CD4-positive, alpha-beta T cell treated with Interleukin-4 for 4 hours (primary cell): ENCODE results near the gene TMEM51.

Experiments used
- DNase-seq: peaks from one replicate; pipeline ENCODE4 v3.0.0-alpha.2; 2020

Gene TMEM51

DNA sequence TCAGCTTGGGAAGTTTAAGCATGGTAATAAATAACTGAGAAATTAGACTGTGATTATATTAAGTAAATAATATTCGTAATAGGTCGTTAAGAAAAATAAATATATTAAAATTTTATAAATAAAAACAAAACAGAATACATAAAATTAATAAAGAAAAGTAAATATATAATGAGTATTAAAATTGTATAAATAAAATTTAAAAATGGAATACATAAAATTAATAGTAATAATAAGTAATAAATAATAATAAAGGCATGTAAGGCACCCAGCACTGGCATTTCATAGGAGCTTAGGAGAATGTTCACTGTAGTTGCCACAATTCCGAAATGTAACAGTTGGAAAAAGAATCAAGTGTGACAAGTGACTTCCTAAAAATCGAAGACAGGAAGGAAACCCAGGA lies 47.7 kb downstream of the TMEM51 start:
- no peak for DNase-seq

DNA sequence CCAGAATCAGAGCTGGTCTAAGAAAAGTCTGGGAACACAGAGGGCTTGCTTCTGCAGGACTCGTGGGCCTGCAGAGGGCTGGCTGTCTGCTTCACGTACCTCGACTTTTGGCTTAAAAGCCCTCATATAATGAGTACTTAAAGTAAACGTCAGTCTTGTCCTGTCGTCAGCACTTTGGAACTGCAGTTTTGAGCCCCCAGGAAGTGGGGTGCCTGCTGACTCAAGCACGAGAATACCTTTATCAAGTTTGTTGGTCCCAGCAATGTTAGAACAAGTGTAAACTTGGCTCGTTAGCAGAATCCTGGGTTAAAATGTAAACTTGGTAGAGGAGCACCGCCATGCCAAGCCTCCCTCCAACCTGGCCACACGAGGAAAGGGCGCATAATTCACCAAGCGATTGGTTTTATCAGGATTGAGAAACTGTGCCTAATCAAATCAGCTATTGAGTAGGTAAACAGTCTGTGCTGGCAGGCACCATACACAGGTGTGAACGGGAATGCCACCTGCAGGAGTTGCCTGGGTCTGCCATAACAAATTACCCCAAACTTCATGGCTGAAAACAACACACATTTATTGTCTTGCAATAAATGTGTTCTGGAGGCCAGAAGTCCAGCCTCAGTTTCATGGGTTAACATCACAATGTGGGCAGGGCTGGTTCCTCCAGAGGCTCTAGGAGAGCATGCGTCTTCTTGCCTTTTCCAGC lies 48.5 kb downstream of the TMEM51 start:
- DNase-seq, result no peak

DNA sequence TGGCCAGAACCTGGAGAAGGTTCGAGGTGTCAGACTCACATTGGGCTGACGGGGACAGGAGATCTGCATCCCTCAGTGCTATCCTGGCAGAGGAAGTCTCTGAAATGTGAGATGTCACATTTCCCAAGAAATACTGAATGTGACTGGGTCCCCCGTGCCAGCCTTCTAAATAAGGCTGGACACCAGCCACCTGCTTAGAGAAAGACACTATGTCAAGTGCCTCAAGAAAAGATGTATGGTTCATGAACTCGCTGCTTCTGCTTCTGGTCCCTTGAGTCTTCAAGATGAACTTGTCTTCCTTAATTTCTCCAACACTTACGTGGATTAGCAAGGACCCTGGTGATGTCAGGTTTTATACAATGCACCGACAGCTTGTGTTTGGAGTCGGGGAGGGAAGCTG lies 51.4 kb downstream of the TMEM51 start:
- DNase-seq, result no peak

DNA sequence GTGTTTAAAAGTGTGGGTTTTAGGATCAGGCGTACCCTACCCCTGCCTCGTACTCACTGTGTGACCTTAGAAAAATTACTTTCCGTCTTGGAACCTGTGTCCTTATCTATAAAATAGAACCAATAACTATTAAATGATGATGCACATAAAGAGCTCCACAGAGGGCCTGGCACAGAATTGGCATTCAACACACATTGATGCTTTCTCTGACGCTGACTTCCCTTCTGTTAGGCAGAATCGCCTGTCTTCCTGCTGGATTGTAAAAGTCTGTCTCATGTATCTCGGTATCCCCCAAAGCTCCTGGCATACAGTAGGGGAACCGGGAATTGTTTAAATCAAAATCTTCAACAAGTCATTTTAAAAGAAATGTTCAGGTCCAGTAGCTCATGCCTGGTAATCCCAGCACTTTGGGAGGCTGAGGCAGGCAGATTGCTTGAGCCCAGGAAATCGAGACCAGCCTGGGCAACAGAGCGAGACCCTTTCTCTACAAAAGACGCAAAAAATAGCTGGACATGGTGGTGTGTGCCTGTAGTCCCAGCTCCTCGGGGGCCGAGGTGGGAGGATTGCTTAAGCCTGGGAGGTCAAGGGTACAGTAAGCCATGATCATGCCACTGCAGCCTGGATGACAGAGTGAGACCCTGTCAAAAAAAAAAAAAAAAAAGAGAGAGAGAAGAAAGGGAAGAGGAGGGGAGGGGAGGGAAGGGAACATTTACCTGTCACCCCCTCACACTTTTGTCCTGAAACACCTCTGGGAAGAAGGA lies 52.2 kb downstream of the TMEM51 start:
- DNase-seq, result no peak

DNA sequence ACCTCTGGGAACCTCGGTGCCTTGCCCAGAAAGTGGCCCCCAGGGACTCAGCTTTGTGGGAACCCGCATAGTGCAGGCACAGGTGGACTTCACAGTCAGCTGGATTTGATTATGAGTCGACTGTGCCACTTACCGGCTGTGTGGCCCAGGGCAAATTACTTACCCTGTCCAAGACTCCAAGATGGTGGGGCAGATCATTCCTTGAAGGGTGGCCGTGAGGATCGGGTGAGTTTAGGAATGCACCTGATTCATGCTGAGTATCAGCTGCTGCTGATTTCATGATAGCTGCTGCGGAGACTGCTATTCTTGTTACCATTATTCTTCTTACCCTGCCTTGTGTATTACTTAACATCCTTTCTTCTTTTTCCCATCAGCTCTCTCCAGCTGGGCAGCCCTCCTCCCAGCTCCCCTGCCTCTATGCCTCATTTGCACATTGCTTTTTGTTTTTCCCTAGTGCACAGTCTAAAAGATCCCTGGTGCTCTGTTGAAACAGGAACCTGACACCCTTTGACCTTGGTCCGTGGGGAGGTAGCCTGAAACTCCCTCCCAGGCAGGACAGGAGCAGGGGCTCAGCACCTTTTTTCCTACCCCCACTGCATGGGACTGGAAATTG lies 53.0 kb downstream of the TMEM51 start:
- no peak for DNase-seq

DNA sequence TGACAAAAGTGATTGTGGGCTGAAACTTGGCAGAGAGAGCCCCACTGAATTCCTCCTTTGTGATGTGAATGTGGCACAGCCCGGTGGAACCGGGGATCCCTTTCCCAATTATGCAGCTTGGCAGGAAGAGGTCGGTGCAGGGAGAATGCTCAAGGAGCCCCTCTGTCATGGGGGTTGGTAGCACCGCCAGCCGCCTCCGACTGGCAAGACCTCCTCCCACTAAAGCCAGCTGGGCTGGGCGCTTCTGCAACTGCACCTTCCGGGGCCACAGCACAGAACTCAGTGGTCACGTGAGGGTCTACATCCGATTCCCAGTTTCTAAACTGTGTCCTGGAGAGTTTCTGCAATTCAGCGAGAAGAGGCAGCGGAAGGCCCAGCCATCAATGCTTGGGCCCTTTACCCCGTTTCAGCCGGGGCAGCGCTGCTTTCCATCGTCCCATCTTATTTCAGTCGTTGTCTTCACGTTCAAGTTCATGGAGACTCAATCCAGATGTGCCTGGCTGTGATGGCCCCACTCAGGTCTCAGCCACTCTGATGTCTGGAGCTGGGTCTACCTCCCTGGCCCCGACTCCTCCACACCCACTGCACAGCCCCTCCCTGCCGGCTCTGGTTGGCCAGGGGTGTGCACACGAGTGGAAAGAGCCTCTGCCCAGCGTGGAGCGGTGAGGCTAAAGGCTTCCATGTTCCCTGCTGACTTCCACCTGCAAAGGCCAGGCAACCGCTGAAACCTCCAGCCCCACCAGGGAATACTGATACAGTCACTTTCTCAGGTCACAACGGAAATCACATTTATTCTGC lies 53.7 kb downstream of the TMEM51 start:
- no peak for DNase-seq

DNA sequence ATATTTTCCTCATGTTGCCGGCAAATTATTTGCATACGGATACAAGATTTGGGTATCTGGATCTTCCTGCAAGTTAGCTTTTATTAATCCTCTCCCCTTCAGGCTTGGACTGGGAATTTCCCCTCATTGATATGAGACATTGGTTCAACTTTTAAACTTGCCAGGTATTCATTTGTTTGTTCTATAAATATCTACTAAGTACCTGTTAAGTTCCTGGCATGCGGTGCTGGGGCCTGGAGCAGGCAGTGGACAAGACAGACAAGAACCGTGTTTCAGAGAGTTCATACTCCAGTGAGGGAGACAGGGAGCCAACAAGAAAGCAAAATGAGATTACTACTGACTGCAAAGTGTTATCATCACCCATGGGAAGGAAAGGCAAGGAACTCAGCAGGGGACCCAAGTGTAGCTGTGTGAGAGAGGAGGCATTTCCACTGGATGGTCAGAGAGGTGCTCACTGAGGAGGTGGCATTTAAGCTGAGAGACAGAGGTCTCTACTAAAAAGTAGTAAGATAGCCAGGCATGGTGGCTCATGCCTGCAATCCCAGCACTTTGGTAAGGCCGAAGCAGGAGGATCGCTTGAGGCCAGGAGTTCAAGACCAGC lies 54.4 kb downstream of the TMEM51 start:
- no peak for DNase-seq

DNA sequence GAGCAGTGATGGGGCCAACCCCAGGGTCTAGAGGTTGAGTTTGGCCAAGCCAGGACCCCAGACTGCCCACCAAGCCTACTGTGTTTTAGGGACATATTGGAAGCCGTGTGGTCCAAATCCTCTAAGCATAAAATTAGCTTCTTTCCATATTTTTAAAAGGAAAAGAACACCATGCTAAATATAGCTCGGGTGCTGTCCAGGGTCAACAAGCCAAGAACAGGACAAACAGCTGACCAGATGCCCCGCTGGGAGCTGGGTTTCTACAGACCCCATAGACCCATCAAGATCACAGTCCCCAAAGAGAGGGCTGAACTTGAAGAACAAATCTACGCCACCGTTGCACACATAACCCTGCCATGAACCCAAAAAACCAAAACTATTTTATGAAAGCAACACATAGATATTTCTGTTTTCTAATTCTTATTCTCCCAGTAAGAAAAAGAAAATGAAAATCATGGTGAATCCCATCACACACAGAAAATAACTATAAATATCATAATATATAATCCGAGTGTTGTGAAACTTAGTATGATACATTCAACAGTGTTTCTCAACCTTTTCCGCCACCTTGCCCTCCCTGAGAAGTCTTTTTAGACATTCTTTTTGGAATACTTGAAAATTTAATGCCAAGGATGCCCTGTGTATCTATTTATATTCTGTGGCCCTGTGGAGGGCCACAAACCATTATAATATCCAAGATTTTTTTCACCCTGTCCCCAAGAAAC lies 57.3 kb downstream of the TMEM51 start:
- no peak for DNase-seq

DNA sequence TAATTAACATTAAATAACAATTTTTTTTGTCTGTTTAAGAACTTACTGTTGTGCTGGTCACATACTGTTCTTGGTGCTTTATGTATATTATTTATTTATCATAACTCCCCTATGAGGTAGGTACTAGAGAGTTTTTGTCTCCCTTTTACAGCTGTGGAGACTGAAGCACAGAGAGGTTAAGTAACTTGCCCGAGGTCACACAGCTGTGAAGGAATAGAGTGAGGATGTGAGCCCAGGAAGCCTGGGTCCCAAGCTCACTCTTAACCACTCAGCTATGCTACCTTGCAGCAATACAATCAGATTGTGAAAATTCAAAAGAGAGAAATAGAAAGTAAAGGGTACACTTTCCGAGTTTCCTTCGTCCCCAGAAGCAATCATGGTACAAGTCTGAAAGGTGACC lies 57.9 kb downstream of the TMEM51 start:
- DNase-seq, result no peak

DNA sequence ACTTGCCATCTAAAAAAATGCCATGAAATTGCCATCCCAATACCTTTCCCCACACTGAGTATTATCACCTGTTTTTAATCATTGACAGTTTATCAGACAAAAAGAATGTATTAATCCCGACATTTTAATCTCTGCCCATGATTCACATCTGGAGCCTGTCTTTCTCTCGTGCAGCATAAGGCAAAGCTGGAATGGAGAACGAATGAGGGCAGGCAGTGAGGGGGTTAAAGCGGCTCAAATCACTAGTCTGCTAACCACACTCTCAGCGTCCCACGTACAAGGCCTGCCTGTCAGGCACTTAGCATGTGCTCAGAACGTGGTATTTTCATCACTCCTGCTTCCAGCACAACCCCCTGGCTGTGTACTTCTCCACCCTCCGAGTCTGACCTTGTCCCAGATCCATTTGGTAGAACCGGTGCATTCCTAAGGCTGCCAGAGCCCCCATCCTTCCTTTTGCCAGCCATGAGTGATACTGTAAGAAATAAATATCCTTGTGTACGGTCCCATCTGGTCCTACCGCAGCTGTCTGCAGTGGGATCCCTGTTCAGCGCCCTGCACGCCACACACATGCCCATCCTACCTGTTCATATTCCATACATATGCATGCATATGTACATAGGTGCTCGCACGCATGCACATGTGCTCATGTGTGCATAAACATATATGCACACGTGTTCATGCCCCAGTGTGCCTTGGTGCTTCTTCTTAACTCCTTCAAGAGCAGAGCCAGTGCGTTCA lies 58.8 kb downstream of the TMEM51 start:
- no peak for DNase-seq

DNA sequence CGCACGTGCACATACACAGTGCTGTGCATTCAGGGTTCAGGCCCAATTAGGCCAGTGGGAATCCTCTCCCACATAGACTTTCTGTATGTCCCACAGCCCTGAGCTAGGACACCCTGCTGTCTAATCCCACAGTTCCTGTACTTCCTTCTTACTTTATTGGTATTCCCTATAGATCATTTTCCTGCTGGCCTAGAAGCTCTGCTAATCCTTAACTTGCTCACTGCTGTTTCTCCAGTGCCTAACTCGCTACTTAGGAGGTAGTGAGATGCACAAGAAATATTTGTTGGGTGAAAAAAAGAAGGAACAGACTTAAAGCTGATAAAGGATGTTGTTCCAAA lies 59.4 kb downstream of the TMEM51 start:
- no peak for DNase-seq

DNA sequence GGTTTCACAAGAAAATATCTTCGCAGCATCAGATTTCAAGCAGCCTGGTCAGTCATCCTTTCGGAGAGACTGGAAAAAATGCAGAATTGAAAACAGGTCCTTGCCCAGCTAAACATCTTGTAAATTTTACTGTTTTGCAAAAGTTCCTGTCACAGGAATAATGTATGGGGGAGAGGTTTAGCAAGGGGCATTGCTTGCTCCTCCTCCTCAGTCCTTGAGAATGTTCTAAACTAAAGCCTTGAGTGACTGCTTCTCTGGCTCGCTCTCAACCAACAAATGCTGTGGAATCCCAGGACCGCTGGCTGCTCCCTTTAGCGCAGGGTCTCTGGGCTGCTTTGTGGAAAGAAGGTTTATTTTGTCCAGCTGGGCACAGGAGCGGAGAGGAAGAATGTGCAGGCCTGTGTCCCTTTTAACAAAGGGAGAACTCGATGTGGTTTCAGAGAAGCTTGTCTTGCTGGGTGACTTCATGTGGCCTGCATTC lies 59.8 kb downstream of the TMEM51 start:
- no peak for DNase-seq

DNA sequence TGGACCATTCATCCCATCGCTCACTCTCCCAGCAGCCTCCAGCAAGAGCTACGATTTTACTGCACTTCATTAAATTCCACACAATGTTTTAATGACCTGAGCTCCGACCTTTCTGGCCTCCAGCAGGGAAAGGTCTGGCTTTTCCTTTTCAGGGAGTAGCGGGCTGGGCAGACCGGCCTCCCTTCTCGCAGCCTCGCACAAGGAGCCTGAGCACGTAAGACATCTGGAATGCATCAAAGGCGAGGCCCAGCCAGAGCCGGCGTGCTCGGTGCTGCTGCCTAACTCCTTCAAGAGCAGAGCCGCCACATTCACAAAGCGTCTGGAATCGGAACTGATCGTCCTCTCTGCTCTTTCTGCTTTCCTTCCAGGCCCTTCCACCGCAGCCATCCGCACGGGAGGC lies 61.0 kb downstream of the TMEM51 start:
- no peak for DNase-seq

DNA sequence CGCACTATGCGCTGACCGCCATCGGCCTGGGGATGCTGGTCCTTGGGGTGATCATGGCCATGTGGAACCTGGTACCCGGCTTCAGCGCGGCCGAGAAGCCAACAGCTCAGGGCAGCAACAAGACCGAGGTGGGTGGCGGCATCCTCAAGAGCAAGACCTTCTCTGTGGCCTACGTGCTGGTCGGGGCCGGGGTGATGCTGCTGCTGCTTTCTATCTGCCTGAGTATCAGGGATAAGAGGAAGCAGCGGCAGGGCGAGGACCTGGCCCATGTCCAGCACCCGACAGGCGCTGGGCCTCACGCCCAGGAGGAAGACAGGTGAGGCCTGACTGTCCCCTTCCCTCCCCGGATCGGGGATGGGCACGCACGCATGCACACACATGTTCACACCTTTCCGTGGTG lies 61.6 kb downstream of the TMEM51 start:
- DNase-seq, result no peak

DNA sequence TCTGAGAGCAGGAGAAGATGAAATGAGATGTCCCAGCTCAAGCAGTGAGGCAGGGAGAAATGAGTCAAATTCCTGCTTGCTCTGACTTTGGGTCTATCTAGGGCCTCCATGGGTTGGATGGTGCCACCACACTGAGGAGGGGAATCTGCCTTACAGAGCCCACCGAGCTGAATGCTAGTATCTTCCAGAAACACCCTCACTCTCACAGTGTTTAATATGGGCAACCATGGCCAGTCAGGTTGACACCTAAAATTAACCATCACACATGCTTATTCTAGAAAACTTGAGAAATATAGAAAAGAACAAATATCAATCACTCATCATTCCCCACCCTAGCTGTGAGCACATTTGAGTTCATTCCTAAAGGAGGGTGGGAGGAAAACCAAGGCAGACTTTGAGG lies 64.1 kb downstream of the TMEM51 start:
- no peak for DNase-seq

DNA sequence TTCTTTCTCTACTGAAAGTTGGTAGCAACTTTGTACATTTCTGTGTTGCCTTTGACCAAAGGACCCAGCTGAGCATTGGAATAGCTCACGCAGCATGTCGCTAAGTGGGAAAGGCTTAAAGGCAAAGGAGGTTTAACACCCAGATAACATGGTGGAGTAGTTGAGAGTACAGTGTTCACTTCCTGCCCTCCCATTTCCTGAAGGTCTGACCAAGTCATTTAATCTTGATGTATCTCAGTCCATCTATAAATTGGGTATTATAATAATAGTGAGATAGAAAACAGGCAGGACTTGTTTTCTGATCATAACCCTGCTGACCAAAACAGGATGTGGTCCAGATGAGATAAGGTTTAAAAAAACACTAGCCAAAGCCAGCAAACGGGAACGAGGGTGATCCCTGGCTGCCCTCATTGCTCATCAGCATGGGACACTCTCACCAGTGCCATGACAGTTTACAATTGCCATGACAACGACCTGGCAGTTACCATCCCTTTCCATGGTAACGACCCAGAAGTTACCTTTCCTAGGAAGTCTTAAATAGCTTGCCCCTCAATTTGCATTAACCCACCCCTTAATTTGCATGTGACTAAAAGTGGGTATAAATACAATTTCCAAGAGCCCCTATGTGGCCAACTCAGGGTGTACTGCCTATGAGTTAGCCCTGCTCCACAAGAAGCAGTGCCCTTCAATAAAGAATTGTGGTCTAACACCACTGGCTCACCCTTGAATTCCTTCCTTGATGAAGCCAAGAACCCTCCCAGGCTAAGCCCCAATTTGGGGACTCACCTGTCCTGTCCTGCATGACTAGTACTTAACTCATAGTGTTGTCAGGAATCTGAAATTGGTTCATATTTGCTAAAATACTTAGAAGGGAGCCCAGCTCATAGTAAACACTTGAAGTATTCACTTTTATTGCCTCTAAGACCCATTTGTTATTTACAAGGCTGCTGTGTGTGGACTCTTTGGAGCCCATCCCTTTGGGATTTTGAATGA lies 65.0 kb downstream of the TMEM51 start:
- peak; percentile 30 for DNase-seq

DNA sequence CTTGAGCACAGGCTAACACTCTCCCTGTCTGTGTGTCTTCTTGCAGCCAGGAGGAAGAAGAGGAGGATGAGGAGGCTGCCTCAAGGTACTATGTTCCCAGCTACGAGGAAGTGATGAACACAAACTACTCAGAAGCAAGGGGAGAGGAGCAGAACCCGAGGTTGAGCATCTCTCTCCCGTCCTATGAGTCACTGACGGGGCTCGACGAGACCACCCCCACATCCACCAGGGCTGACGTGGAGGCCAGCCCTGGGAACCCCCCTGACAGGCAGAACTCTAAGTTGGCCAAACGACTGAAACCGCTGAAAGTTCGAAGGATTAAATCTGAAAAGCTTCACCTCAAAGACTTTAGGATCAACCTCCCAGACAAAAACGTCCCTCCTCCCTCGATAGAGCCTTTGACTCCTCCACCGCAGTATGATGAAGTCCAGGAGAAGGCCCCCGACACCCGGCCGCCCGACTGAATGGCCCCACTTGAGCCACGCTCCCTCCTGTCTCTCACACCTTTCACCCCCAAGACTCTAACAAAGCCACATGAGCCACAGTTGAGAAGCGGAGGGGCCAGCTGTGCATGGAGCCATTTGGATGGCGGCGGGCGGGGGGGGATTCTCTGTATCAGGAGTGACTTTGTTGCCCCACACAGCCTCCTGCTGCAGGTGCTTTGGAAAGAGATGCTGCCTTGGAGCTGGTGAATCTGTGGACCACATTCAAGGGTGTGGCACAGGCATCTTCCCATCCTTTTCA lies 65.9 kb downstream of the TMEM51 start:
- no peak for DNase-seq

DNA sequence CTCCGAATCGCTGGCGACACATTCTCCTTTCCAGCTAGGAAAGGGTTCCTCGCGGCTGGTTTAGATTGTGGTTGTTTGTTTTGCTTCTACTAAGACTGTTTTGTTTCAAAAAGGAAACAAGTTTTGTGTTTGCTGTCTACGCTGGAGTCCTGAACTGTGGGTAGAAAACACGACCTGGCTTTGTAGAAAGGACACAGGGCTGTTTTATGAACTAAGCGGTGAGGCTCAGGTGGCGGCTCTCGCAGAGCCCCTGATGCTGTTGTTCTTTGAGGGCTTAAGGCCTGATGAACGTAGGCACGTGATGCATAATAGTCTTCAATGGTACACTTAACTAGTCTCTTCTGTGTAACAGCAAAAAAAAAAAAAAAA lies 66.5 kb downstream of the TMEM51 start:
- no peak for DNase-seq

DNA sequence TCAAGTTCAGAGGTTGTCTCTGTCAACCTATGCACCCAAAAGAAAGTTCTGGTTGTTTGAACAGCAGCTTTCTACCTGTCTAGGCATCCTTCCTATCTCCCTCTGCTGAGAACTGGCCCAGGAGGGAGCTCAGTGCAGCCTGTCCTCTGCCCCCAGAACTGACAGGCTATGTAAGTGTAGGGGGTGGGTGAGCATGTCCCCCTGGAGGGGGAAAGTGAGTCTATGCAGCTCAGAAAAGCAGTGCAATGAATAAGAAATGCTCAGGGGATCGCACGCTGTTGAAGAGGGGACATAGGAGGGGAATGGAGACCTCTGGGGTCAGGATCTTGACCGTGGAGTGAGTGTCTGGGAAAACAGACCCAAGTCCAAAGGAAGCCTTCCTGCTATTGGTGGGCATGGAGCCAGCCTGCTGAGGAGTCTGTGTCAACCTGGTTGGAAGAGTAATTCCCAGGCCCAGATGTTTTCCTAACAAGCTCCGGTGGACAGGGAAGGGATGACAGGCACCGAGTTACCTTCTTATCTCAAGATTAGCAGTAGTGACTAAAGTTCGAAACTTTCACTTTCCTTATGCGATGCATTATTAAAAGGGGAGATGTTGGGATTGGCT lies 67.4 kb downstream of the TMEM51 start:
- DNase-seq, result no peak
